Tibial artery (tissue), 4 donors: Measurements from ENCODE around the gene S100A14.

Experiments used
- DNase-seq, 2 donors: peaks; one replicate each; pipeline ENCODE4 v3.0.0-alpha.2; 2019
- H3K27ac ChIP-seq, 2 donors: fragments of 200-600 bp; sonication (generic) in 1 of 2; 1 replicate in 1 of 2; 2 replicates in 1 of 2; pipeline ENCODE4 v1.5.1; 2018 to 2019; ENCODE audit warnings: mild to moderate bottlenecking in 1 of 2
- H3K27me3 ChIP-seq, 2 donors: fragments of 200-600 bp; sonication (generic) in 1 of 2; one replicate each; pipeline versions ENCODE4 v1.5.1 to v1.6.0; 2016 to 2019
- H3K36me3 ChIP-seq, 3 donors: fragments of 200-600 bp; sonication (generic) in 2 of 3; one replicate each; pipeline ENCODE4 v1.5.1; 2016 to 2019; ENCODE audit warnings: mild to moderate bottlenecking in 2 of 3
- H3K4me1 ChIP-seq, 4 donors: fragments of 200-600 bp; sonication (generic) in 2 of 4; 1 replicate in 3 of 4; 2 replicates in 1 of 4; pipeline ENCODE4 v1.5.1; 2016 to 2019
- H3K4me3 ChIP-seq, 2 donors: fragments of 200-600 bp; sonication (generic) in 1 of 2; 1 replicate in 1 of 2; 2 replicates in 1 of 2; pipeline ENCODE4 v1.5.1; 2018 to 2019; ENCODE audit warnings: mild to moderate bottlenecking in 2 of 2
- H3K9me3 ChIP-seq, 3 donors: fragments of 200-600 bp; sonication (generic) in 1 of 3; one replicate each; pipeline ENCODE4 v1.5.1; 2016 to 2019
- CTCF ChIP-seq, 2 experiments: fragments of 200-600 bp in 1 of 2; fragments of 450-650 bp in 1 of 2; IDR thresholded peaks; one replicate each; pipeline ENCODE4 v1.5.1; 2017 to 2019; ENCODE audit warnings: antibody characterized with exemption in 2 of 2, mild to moderate bottlenecking in 1 of 2, moderate library complexity in 1 of 2
- intact Hi-C: fragments of 100-400 bp; cut with DNase I; formaldehyde crosslinking; loops from one replicate; pipeline ENCODE4 v1.15.0; 2023; ENCODE audit warnings: low total_unique reads

The S100A14 gene

DNA sequence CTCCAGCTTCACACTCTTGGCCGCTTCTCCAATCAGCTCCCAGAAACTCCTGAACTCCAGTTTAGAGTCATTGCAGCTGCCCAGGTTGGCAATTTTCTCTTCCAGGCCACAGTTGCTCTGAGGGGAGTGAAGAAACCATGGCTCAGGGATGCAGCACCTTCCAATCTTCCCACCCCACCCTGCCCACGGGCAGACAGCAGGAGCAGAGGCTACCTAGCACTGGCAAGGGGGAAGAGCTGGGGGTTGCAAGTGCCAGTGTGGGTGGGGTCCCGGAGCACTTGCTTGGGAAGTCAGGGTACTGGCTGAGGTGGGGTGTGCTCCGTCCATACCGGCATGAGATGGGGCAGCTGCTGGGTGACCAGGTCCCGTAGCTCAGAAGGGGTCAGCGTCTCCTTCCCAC is 1.2 kb downstream of the S100A14 start:
- intact Hi-C loops: loop anchor here (5.0 kb wide), 1 partner anchor 108 kb away; no protein-coding TSS in a partner anchor
- Histone ChIP-seq H3K27ac (no peak overlapping the region), H3K36me3 (peaks cover 2 to 16% (median 7%) of the 10 kb centered on the region in 3 donors), H3K27me3 (no peaks in the 10 kb centered on the region), H3K4me1 (peaks cover 0 to 38% (median 27%) of the 10 kb centered on the region in 4 donors), H3K4me3 (no peak overlapping the region), H3K9me3 (no peaks in the 10 kb centered on the region)
- TF ChIP-seq CTCF (IDR thresholded peaks at IDR 0.05): no peak
- DNase-seq: no peak

DNA sequence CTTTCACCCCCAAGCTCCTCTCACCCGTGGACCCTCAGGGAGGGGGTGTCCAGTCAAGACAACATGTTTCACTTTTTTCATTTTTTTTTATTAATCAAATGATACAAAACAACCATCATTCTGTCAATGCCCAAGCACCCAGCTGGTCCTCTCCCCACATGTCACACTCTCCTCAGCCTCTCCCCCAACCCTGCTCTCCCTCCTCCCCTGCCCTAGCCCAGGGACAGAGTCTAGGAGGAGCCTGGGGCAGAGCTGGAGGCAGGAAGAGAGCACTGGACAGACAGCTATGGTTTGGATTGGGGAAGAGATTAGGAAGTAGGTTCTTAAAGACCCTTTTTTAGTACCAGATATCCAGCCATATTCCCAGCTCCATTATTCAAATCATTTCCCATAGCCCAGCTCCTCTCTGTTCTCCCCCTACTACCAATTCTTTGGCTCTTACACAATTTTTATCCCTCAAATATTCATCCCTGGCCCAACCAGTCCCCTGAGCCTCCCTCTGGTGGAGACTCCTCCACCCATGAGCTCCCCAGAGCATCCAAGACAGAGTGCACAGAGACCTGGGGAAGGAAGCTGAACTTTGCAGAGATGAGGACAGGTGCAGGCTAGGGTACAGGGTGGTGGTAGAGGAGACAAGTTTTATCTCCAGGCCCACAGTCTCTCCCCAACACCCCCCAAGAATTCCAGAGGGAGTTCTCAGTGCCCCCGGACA is 1.8 kb downstream of the S100A14 start:
- Histone ChIP-seq H3K9me3 (no peaks in the 10 kb centered on the region), H3K4me1 (peaks cover 0 to 44% (median 30%) of the 10 kb centered on the region in 4 donors)
- intact Hi-C loops: no loop called here

GRCh38 chr1:153613406-153613805 is 2.7 kb downstream of the S100A14 start:
- peaks cover 0 to 53% (median 35%) of the 10 kb centered on the region in 4 donors for H3K4me1 ChIP-seq
- peak overlapping the region; percentile 94 to 95 for H3K27ac ChIP-seq
- peaks cover 0 to 1% (median 0%) of the 10 kb centered on the region in 3 donors for H3K36me3 ChIP-seq
- peak overlapping the region; percentile 67 to 71 for H3K4me3 ChIP-seq
- H3K9me3 ChIP-seq: no peaks in the 10 kb centered on the region
- H3K27me3 ChIP-seq: no peaks in the 10 kb centered on the region
- no peak for TF ChIP-seq CTCF (IDR thresholded peaks at IDR 0.05)
- no peak for DNase-seq
- intact Hi-C loops: no loop called here

More for the DNA sequence above, 1.8 kb downstream of the S100A14 start:
- no peak overlapping the region for H3K4me3 ChIP-seq
- TF ChIP-seq CTCF (IDR thresholded peaks at IDR 0.05): no peak
- H3K27ac ChIP-seq: no peak overlapping the region
- H3K36me3 ChIP-seq: peaks cover 0 to 11% (median 1%) of the 10 kb centered on the region in 3 donors
- no peaks in the 10 kb centered on the region for H3K27me3 ChIP-seq
- no peak for DNase-seq

DNA sequence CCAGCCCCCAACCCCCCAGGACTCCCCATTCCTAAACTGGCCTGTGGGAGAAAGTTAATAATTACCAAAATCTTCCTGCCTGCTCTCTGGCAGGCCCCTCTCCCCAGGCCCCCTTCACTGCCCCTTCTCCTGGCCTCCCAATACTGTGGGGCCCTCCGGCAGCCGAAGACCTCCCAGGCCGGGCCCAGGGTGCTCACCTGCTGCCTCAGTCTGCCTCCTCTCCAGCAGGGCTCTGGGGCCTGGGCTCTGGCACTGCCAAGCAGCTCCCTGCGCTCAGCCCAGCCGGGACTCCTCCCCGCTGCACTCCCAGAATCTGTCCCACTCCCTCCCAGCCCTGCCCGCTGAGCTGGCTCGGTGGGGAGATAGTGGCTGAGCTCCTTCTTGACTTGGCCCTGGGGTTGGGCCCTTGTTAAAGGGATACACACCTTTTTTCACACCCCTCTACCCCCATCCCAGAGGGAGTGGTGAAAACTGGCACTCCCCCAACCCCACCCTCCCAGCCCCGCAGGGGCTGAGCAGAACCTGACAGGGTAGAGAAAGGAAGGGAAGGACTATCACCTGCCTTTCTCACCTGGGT is 3.3 kb downstream of the S100A14 start, which contains the start of gene S100A16:
Gene S100A16 (minus strand): TSS at position 383 of the 577 bp plus-strand sequence. CDS start 4,986 bp downstream, outside the sequence.
- peaks cover 0 to 59% (median 37%) of the 10 kb centered on the region in 4 donors for H3K4me1 ChIP-seq
- peak within 1 kb of the TSS; percentile 94 to 95 for H3K27ac ChIP-seq
- H3K4me3 ChIP-seq: peak within 1 kb of the TSS; percentile 67 to 71
- no peaks in the 10 kb centered on the region for H3K27me3 ChIP-seq
- peaks cover 0 to 2% (median 0%) of the 10 kb centered on the region in 3 donors for H3K36me3 ChIP-seq
- peak in 1 of 2 experiments; percentile 12 for TF ChIP-seq CTCF (IDR thresholded peaks at IDR 0.05)
- no peaks in the 10 kb centered on the region for H3K9me3 ChIP-seq
- peak; percentile 84 to 94 for DNase-seq
- intact Hi-C loops: no loop called here

- no peaks in the 10 kb centered on the region for H3K9me3 ChIP-seq
- peaks cover 0 to 59% (median 36%) of the 10 kb centered on the region in 4 donors for H3K4me1 ChIP-seq
- no peak for TF ChIP-seq CTCF (IDR thresholded peaks at IDR 0.05)
- no peak for DNase-seq
- H3K4me3 ChIP-seq: peak overlapping the region; percentile 67 to 71
- peaks cover 5 to 9% (median 5%) of the 10 kb centered on the region in 3 donors for H3K36me3 ChIP-seq
- intact Hi-C loops: no loop called here
- no peaks in the 10 kb centered on the region for H3K27me3 ChIP-seq
- H3K27ac ChIP-seq: peak overlapping the region; percentile 94 to 95
Measured at GRCh38 chr1:153612111-153612754, 3.9 kb downstream of the S100A14 start.
